Neutrophil (primary cell): ENCODE data around the gene ARIH1.

Experiments used
- H3K27ac ChIP-seq: fragments of 200-600 bp; sonication (generic); 2 replicates; pipeline ENCODE4 v1.5.1; 2016; ENCODE audit warnings: mild to moderate bottlenecking, moderate library complexity
- H3K27me3 ChIP-seq: fragments of 200-600 bp; sonication (generic); 2 replicates; pipeline ENCODE4 v1.6.0; 2016; ENCODE audit warnings: mild to moderate bottlenecking
- H3K36me3 ChIP-seq: fragments of 200-600 bp; sonication (generic); 2 replicates; pipeline ENCODE4 v1.5.1; 2017
- H3K4me1 ChIP-seq, 2 experiments: fragments of 200-600 bp in 1 of 2; sonication (generic) in 1 of 2; 1 replicate in 1 of 2; 2 replicates in 1 of 2; pipeline versions ENCODE4 v1.5.1 to v1.6.1; 2013 to 2016; ENCODE audit warnings: low read depth in 1 of 2, low read length in 1 of 2, mild to moderate bottlenecking in 1 of 2, moderate library complexity in 1 of 2; ENCODE audit not compliant: control insufficient read depth in 1 of 2, insufficient read depth in 1 of 2
- H3K4me3 ChIP-seq, 2 experiments: fragments of 200-600 bp in 1 of 2; sonication (generic) in 1 of 2; 1 replicate in 1 of 2; 2 replicates in 1 of 2; pipeline ENCODE4 v1.5.1; 2013 to 2016; ENCODE audit warnings: low read depth in 1 of 2, low read length in 1 of 2, mild to moderate bottlenecking in 1 of 2, moderate library complexity in 1 of 2
- H3K9me3 ChIP-seq: fragments of 200-600 bp; sonication (generic); 2 replicates; pipeline ENCODE4 v1.5.1; 2016
- CTCF ChIP-seq: fragments of 200-600 bp; sonication (generic); IDR thresholded peaks from 2 replicates; pipeline ENCODE4 v1.5.1; 2016; ENCODE audit warnings: antibody characterized with exemption

ARIH1 gene

GRCh38 chr15:72579814-72580213, 105.7 kb downstream of the ARIH1 start:
- Histone ChIP-seq H3K36me3 (peaks cover 65% of the 10 kb centered on the region), H3K9me3 (no peaks in the 10 kb centered on the region), H3K4me1 (no peaks in the 10 kb centered on the region), H3K27ac (no peak overlapping the region), H3K4me3 (no peak overlapping the region), H3K27me3 (no peaks in the 10 kb centered on the region)
- TF ChIP-seq CTCF = no peak

- H3K27ac ChIP-seq = no peak overlapping the region
- peaks cover 63% of the 10 kb centered on the region for H3K36me3 ChIP-seq
- no peaks in the 10 kb centered on the region for H3K9me3 ChIP-seq
- no peak overlapping the region for H3K4me3 ChIP-seq
- H3K4me1 ChIP-seq = no peaks in the 10 kb centered on the region
- no peaks in the 10 kb centered on the region for H3K27me3 ChIP-seq
- no peak for TF ChIP-seq CTCF
Measured at GRCh38 chr15:72584006-72584405, 109.9 kb downstream of the ARIH1 start.

GRCh38 chr15:72585025-72585424, 110.9 kb downstream of the ARIH1 start:
- Histone ChIP-seq H3K27me3 (no peaks in the 10 kb centered on the region), H3K4me1 (no peaks in the 10 kb centered on the region), H3K9me3 (no peaks in the 10 kb centered on the region), H3K27ac (no peak overlapping the region), H3K36me3 (peaks cover 57% of the 10 kb centered on the region), H3K4me3 (no peak overlapping the region)
- TF ChIP-seq CTCF = no peak

- TF ChIP-seq CTCF = no peak
- Histone ChIP-seq H3K27ac (no peak overlapping the region), H3K4me3 (no peak overlapping the region), H3K4me1 (no peaks in the 10 kb centered on the region), H3K9me3 (no peaks in the 10 kb centered on the region), H3K36me3 (peaks cover 55% of the 10 kb centered on the region), H3K27me3 (no peaks in the 10 kb centered on the region)
Measured at GRCh38 chr15:72585476-72586058, 111.4 kb downstream of the ARIH1 start.

GRCh38 chr15:72588096-72588495, 114.0 kb downstream of the ARIH1 start:
- no peak overlapping the region for H3K27ac ChIP-seq
- H3K4me1 ChIP-seq = no peaks in the 10 kb centered on the region
- no peaks in the 10 kb centered on the region for H3K9me3 ChIP-seq
- H3K4me3 ChIP-seq = no peak overlapping the region
- no peaks in the 10 kb centered on the region for H3K27me3 ChIP-seq
- TF ChIP-seq CTCF = no peak
- H3K36me3 ChIP-seq = peaks cover 31% of the 10 kb centered on the region

- no peak for TF ChIP-seq CTCF
- Histone ChIP-seq H3K36me3 (peaks cover 9% of the 10 kb centered on the region), H3K4me1 (no peaks in the 10 kb centered on the region), H3K27me3 (no peaks in the 10 kb centered on the region), H3K4me3 (no peak overlapping the region), H3K9me3 (no peaks in the 10 kb centered on the region), H3K27ac (no peak overlapping the region)
Measured at GRCh38 chr15:72590427-72590826, 116.3 kb downstream of the ARIH1 start.
